NCI-H2107 treated with DMSO at 0.1 percent for 48 hours (cell line): ENCODE results near the gene FBN2.
"Not testable (repeated sequence)": the region's sequence is repeated elsewhere in the genome, so short reads cannot be mapped to it uniquely, and the experiment has no call there.

Experiments
- DNase-seq: peaks from one replicate; lab custom pipeline; 2025; ENCODE audit not compliant: unreplicated experiment; lab: John Stamatoyannopoulos, UW

The FBN2 gene

GRCh38 chr5:128480158-128480557, 57.9 kb downstream of the FBN2 start:
- no peak for DNase-seq

DNA sequence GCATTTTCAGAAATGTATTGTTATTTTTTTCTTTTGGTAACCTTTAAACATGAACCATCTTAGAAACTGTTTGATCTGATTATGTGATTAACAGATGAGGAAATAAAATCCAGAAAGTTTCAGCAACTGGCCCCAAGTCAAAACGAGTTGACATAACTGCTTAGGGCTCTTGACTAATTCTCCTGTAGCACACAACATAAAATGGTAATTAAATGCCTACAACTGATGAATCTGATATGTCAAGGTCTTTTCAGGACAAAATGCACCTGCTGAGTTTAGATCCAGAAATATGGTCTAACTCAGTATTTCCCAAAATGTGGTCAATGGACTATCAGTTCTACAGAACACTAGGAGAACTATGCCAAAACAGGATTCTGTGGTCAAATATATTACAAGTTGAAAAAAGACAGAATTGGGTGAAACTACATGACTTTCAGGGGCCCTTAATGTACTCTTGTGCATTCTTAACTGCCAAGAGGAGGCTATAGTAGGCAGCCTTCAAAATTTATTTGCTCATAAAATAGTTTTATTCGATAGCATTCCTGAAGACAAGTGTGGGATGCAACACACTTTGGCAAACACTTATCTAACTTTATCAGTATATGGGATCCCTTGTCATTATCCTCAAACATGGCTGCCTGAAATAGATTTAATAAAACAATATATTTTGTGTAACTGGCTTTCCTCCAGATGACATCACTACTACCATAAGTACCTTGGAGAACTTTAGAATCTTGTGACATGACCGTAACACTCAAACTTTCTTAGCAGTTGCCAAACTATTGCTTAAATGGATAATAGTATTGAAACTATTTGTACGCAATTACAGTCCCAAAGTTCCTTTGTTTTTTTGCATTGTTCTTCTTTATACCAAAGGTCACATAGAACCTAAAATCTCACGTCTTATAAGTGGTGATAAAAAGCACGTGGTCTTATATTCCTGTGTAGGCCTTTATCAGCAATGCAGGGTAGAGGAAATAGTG, 59.4 kb downstream of the FBN2 start:
- DNase-seq: no peak

DNA sequence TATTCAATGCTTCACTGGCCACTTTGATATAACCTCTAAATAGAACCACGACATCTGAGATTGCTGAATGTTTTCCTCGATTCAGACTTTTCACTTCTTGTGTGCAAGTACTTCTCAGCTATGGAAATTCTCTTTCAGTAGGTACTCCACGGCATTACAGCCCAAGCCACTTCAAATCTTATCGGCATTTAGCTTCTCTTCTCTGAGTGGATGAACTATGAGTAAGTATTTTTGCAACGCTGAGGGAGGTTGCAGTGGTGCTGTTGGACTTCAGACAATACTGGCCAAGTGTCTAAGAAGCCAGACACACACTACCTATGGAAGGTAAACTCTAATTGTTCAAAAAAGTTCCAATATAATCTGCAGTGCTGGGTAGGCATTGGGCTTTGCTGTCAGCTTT, 60.1 kb downstream of the FBN2 start:
- DNase-seq: no peak

DNA sequence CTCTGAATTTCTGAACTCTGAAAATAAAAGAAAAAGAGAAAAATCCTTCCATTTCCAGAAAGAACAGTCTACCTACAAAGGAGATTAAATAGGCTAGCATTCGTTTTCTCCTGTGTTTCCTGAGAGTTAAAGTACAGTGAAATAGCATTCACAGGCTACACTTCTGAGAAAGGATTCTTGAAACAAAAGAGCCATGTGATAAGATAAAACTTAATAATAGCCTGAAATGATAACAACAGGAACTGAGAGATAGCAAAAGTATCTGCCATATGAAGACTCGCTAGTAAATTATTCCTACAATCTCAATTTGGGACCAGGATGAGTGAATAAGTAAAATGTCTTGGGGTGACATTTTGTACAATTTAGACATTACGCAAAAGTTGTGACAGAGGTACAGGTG, 62.4 kb downstream of the FBN2 start:
- DNase-seq: no peak

GRCh38 chr5:128472919-128473318, 65.1 kb downstream of the FBN2 start:
- no peak for DNase-seq

DNA sequence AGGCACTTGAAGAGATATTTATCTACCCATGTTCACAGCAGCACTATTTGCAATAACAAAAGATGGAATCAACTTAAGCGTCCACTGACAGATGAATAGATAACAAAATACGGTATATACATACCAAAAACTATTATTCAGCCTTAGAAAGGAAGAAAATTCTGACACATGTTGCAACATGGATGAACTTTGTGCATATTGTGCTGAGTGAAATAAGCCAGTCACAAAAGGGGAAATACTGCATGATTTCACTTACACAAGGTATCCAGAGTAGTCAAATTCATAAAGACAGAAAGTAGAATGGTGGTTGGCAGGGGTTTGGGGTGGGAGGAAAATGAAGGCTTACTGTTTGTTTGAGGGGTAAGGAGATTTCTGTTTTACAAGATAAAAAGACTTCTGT, 66.0 kb downstream of the FBN2 start:
- no peak for DNase-seq

DNA sequence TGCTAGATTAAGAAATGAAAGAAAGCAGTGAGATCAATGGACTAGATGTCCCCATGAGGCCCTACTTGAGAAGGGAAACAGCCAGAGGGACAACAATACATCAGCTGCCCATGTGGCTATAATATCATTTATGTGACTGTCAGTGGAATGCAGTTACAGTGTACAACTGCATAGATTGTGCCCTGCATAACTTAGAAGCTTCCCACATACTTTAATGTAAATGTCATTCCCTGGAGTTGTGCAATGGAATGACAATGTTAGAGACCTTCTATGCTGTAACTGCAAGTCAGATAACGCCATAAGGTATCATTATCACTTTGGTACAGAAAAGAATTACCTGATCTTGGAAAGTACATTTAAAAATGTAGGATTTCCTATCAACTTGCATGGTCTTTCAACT, 67.4 kb downstream of the FBN2 start:
- no peak for DNase-seq

- DNase-seq: no peak
Observed at GRCh38 chr5:128469912-128470311, 68.1 kb downstream of the FBN2 start.

- no peak for DNase-seq
Observed at GRCh38 chr5:128466980-128467379, 71.1 kb downstream of the FBN2 start.

DNA sequence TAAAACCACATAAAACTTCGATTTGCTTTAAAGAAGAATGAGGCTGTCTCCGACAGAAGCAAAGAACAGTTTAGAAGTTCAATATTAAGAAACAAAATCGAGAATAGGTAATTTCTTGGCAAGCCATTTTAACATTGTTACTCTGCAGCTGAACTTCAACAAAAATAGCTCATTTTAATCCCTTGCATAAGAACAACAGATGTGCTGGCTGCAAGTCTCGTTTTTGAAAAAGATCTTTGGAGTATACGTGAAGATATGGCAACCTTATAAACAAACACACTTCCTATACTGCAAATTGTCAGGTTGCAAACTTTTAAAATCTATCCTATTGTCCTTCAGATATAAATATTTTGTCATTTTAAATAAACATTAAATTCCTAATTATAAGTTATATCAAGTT, 71.5 kb downstream of the FBN2 start:
- DNase-seq: no peak

- DNase-seq: no peak
Observed at GRCh38 chr5:128464596-128464995, 73.4 kb downstream of the FBN2 start.

GRCh38 chr5:128462330-128462729, 75.7 kb downstream of the FBN2 start:
- no peak for DNase-seq

GRCh38 chr5:128457147-128457915, 80.7 kb downstream of the FBN2 start:
- DNase-seq: not testable (repeated sequence)

- no peak for DNase-seq
Observed at GRCh38 chr5:128455841-128456361, 82.1 kb downstream of the FBN2 start.

GRCh38 chr5:128453121-128453520, 84.9 kb downstream of the FBN2 start:
- no peak for DNase-seq

DNA sequence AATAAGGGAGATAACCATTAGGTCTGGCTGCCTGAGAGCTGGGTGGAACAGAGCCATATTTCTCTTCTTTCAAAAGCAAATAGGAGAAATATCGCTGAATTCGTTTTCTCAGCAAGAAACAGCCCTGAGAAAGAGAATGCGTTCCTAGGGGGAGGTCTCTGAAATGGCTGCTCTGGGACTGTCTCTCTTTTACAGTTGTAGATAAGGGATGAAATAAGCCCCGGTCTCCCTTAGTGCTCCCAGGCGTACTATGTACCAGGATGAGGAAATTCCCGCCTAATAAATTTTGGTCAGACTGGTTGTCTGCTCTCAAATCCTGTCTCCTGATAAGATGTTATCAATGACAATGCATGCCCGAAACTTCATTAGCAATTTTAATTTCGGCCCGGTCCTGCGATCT, 90.8 kb downstream of the FBN2 start:
- not testable (repeated sequence) for DNase-seq

- DNase-seq: no peak
Observed at GRCh38 chr5:128441941-128442350, 96.1 kb downstream of the FBN2 start.

- DNase-seq: no peak
Observed at GRCh38 chr5:128441165-128441564, 96.9 kb downstream of the FBN2 start.

GRCh38 chr5:128436749-128437188, 101.3 kb downstream of the FBN2 start:
- no peak for DNase-seq

- DNase-seq: no peak
Observed at GRCh38 chr5:128435861-128436260, 102.2 kb downstream of the FBN2 start.

GRCh38 chr5:128434993-128435392, 103.1 kb downstream of the FBN2 start:
- no peak for DNase-seq
